Body of pancreas (tissue), 4 donors: ENCODE results near the gene PEG3.

ENCODE experiments used
- CTCF ChIP-seq, 7 experiments: fragments of 450-650 bp in 4 of 7; fragments of 200-600 bp in 3 of 7; sonication (generic) in 3 of 7; IDR thresholded peaks; one replicate each; pipeline ENCODE4 v1.5.1; 2016 to 2019; ENCODE audit warnings: antibody characterized with exemption in 7 of 7
- POLR2A ChIP-seq, 3 donors: fragments of 450-650 bp; IDR thresholded peaks; one replicate each; pipeline ENCODE4 v1.6.1; 2016; ENCODE audit warnings: antibody characterized with exemption in 3 of 3, mild to moderate bottlenecking in 2 of 3

DNA sequence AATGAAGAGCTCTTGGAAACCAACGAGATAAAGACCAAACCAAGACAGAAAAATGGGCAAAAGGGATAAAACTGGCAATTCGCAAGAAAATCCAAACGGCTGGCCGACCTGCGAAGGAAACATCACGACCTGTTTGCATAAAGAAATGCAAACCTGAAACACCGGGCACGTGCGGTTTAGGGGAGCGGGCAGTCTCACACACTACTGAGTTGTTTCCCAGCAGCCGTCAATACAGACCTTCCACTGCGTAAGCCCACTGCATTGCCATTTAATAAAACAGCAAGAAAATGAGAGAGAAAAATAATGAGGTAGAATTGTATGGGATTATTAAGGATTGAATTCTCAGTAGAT is 642 bp upstream of the PEG3 start:
- TF ChIP-seq POLR2A (IDR thresholded peaks at IDR 0.05) = no peak
- TF ChIP-seq CTCF (IDR thresholded peaks at IDR 0.05) = no peak
